K562 (cell line): ENCODE results near the gene ANGEL2. TPM values are rescaled to one million over a fixed set of nuclear protein-coding genes. Genes with fewer than 3 reads are reported as not detected.

ENCODE experiments used
- ATAC-seq: fragments of 200-7000 bp; cut with Tn5 transposase; 3 replicates; pipeline ENCODE4 v1.9.1; 2020; ENCODE audit warnings: moderate library complexity
- BruUV-seq: library from RNA; stranded (reverse); fragments of 400-500 nt; replicated peaks from 2 replicates; lab custom pipeline; 2021; lab: Mats Ljungman, UMichigan
- CTCF ChIA-PET: fragments of 300-600 bp; formaldehyde crosslinking; extraction: SDS; loops from one replicate; lab custom pipeline; 2021; ENCODE audit warnings: low intra/inter-chr PET ratio; lab: Yijun Ruan, JAX
- POLR2A ChIA-PET: fragments of 300-600, 350-650 bp; sonication (Branson Sonifier 250); formaldehyde crosslinking; extraction: SDS; loops from one replicate; lab custom pipeline; 2021; ENCODE audit warnings: antibody characterized with exemption, inconsistent platforms; lab: Yijun Ruan, JAX
- DNase-seq, 4 experiments: peaks; one replicate each; pipeline versions ENCODE4 v3.0.0 to v3.0.0-alpha.2; 2011 to 2018; ENCODE audit warnings: low spot score in 3 of 4, mixed read lengths in 3 of 4; ENCODE audit errors: extremely low read depth in 1 of 4
- FAIRE-seq: peaks from 2 replicates; lab custom pipeline; 2011; peaks lifted over from hg19 to GRCh38; lab: Jason Lieb, UNC
- H2AFZ ChIP-seq: 2 replicates; pipeline ENCODE4 v1.6.0; 2011; ENCODE audit warnings: low read depth, low read length, control low read depth, inconsistent platforms
- H3K27ac ChIP-seq: fragments of 200-600 bp; 3 replicates; pipeline ENCODE4 v1.8.0; 2011; ENCODE audit warnings: low read depth, mild to moderate bottlenecking, control low read depth, inconsistent platforms, low read length, moderate library complexity, mixed read lengths; ENCODE audit errors: extremely low read depth
- H3K27me3 ChIP-seq, 2 experiments: fragments of 300-600 bp in 1 of 2; 2 replicates in 1 of 2; 3 replicates in 1 of 2; pipeline versions ENCODE4 v1.6.0 to v1.8.0; 2011; ENCODE audit warnings: inconsistent platforms in 2 of 2, low read length in 2 of 2, mild to moderate bottlenecking in 1 of 2, mixed read lengths in 1 of 2, moderate library complexity in 1 of 2; ENCODE audit not compliant: control insufficient read depth in 2 of 2, insufficient read depth in 2 of 2
- H3K36me3 ChIP-seq: fragments of 300-600 bp; 3 replicates; pipeline ENCODE4 v1.8.0; 2011; ENCODE audit warnings: mild to moderate bottlenecking, low read length, inconsistent platforms; ENCODE audit not compliant: control insufficient read depth, insufficient read depth
- H3K4me1 ChIP-seq, 2 experiments: fragments of 200-600 bp in 1 of 2; replicated peaks in 1 of 2; 2 replicates in 1 of 2; 3 replicates in 1 of 2; pipeline versions ENCODE4 v1.5.1 to v1.8.0; 2011; ENCODE audit warnings: inconsistent platforms in 2 of 2, low read length in 2 of 2, mild to moderate bottlenecking in 1 of 2, mixed read lengths in 1 of 2, moderate library complexity in 1 of 2; ENCODE audit not compliant: control insufficient read depth in 2 of 2, insufficient read depth in 2 of 2
- H3K4me2 ChIP-seq: 2 replicates; pipeline ENCODE4 v1.6.1; 2011; ENCODE audit warnings: low read length, control low read depth, inconsistent platforms, mixed read lengths; ENCODE audit not compliant: insufficient read depth
- H3K4me3 ChIP-seq: fragments of 200-600 bp; sonication (generic), shearing (Covaris generic); 2 replicates; pipeline ENCODE4 v1.5.1; 2016; ENCODE audit warnings: control low read depth, inconsistent platforms
- H3K79me2 ChIP-seq: fragments of 200-600 bp; 3 replicates; pipeline ENCODE4 v1.8.0; 2011; ENCODE audit warnings: low read length, inconsistent platforms; ENCODE audit not compliant: control insufficient read depth, insufficient read depth
- H3K9ac ChIP-seq, 2 experiments: 2 replicates each; pipeline versions ENCODE4 v1.6.0 to v1.6.1; 2011; ENCODE audit warnings: low read depth in 2 of 2, low read length in 2 of 2, control low read depth in 1 of 2, inconsistent platforms in 1 of 2, mild to moderate bottlenecking in 1 of 2, mixed read lengths in 1 of 2; ENCODE audit not compliant: insufficient read depth in 1 of 2
- H3K9me1 ChIP-seq: one replicate; pipeline ENCODE4 v1.6.0; 2011; ENCODE audit warnings: inconsistent platforms, mild to moderate bottlenecking, low read length, moderate library complexity; ENCODE audit not compliant: control insufficient read depth, insufficient read depth
- H3K9me3 ChIP-seq: replicated peaks from 2 replicates; pipeline ENCODE4 v1.5.1; 2011; ENCODE audit warnings: low read depth, low read length, inconsistent platforms; ENCODE audit not compliant: control insufficient read depth, insufficient read depth
- H4K20me1 ChIP-seq: replicated peaks from 2 replicates; pipeline ENCODE4 v1.6.1; 2011; ENCODE audit warnings: low read length, inconsistent platforms, mixed read lengths; ENCODE audit not compliant: control insufficient read depth, insufficient read depth
- HINFP ChIP-seq: fragments of 450-650 bp; conservative IDR thresholded peaks from 2 replicates; pipeline ENCODE4 v1.6.1; 2016; ENCODE audit warnings: missing genetic modification characterization, low read depth, mild to moderate bottlenecking, control low read depth, missing compliant biosample characterization
- VEZF1 ChIP-seq: fragments of 200-800 bp; sonication (Bioruptor generic); IDR thresholded peaks from 2 replicates; pipeline ENCODE4 v1.6.1; 2017; ENCODE audit warnings: missing genetic modification characterization, missing compliant biosample characterization
- WGBS: fragments of 100-300 bp; shearing (Covaris generic); methylation state at CpG from one replicate; pipeline ENCODE4 v1.1.6; 2016; ENCODE audit warnings: low coverage, mixed read lengths; ENCODE audit not compliant: insufficient coverage; ENCODE audit errors: missing lambda C conversion rate; 5-methylcytosine and 5-hydroxymethylcytosine counted together
- in situ Hi-C: fragments of 300-500 bp; cut with MboI; formaldehyde crosslinking; loops from 4 replicates; pipeline ENCODE4 v1.15.0; 2018; ENCODE audit warnings: inconsistent platforms, mixed read lengths
- intact Hi-C: fragments of 100-400 bp; cut with micrococcal nuclease; formaldehyde crosslinking; loops from 2 replicates; pipeline ENCODE4 v1.14.2; 2022
- polyA plus RNA-seq, 8 experiments: library from polyadenylated mRNA; depleted of rRNA in 4 of 8; stranded (reverse) in 5 of 8; unstranded in 3 of 8; fragments of >200 nt; fragmentation: Nextera tagmentation in 2 of 8; fragmentation: Illumina TruSeq in 1 of 8; extraction: Ambion mirVana in 2 of 8; extraction: Trizol in 1 of 8; gene quantifications; 2 replicates each; pipeline versions ENCODE4 v1.2.1 to v1.2.3, GENCODE V29; 2011 to 2014; ENCODE audit warnings: inconsistent platforms in 1 of 8, missing spikeins in 1 of 8
- total RNA-seq, 7 experiments: library from RNA; depleted of rRNA in 6 of 7; stranded (reverse); fragments of >200 nt in 6 of 7; fragmentation: Illumina TruSeq in 2 of 7; extraction: Trizol in 2 of 7; gene quantifications; 2 replicates each; pipeline versions ENCODE4 v1.2.1 to v1.2.3, GENCODE V29; 2011 to 2021; ENCODE audit warnings: low replicate concordance in 1 of 7

Gene ANGEL2
- total and polyA plus RNA-seq, 9 of the 15 experiments (the other 6 are each of a cell fraction or from before 2014, with no cell fraction given), result 6.8 to 34.6 (median 26.2) TPM

GRCh38 chr1:212970085-212970484, 45.6 kb downstream of the ANGEL2 start:
- Histone ChIP-seq H3K27ac (no peak overlapping the region), H4K20me1 (peaks cover 8% of the 10 kb centered on the region), H3K9me3 (0 out of 2 replicates have a peak, but pooled peaks cover 2% of the 10 kb centered on the region), H3K4me2 (no peak overlapping the region), H3K9me1 (peaks cover 3% of the 10 kb centered on the region), H2AFZ (no peak overlapping the region), H3K36me3 (no peaks in the 10 kb centered on the region)
- CTCF ChIA-PET, result no interaction called here
- no TSS peak for BruUV-seq
- DNase-seq (no peak), FAIRE-seq (no peak), ATAC-seq (no peak)
- POLR2A ChIA-PET, result no interaction called here
- intact Hi-C loops, result no loop called here
- in situ Hi-C loops, result no loop called here
- TF ChIP-seq VEZF1 (no peak), HINFP (tag) (no peak)
- TF ChIP-seq, all 486 proteins: peak for 0
- H3K79me2 ChIP-seq, result no peaks in the 10 kb centered on the region
- H3K4me3 ChIP-seq, result no peak overlapping the region
- H3K4me1 ChIP-seq, result no peaks in the 10 kb centered on the region
- WGBS, result 6% methylated on average over 4 of the region's 4 CpGs
- no peak overlapping the region for H3K9ac ChIP-seq
- H3K27me3 ChIP-seq, result peaks cover 64 to 80% of the 10 kb centered on the region in 2 experiments
